HepG2 (cell line): Measurements from ENCODE around the gene MBLAC1. TPM values are rescaled to one million over a fixed set of nuclear protein-coding genes. Genes with fewer than 3 reads are reported as not detected.
A peak's percentile ranks its signal among the peaks of the same experiment; 100 is the strongest.

Experiments used
- AFF4 ChIP-seq: sonication (generic); formaldehyde crosslinking; IDR thresholded peaks from 2 replicates; pipeline ENCODE4 v1.4.0; 2020; ENCODE audit warnings: missing genetic modification reagents
- ARNTL ChIP-seq: sonication (generic); formaldehyde crosslinking; IDR thresholded peaks from 2 replicates; pipeline ENCODE4 v1.4.0; 2020; ENCODE audit warnings: mild to moderate bottlenecking, missing genetic modification reagents
- ELF4 ChIP-seq: sonication (generic); formaldehyde crosslinking; IDR thresholded peaks from 2 replicates; pipeline ENCODE4 v1.5.0; 2020; ENCODE audit warnings: missing genetic modification reagents, mild to moderate bottlenecking, moderate library complexity, borderline replicate concordance
- KDM6A ChIP-seq: IDR thresholded peaks from 2 replicates; pipeline ENCODE4 v1.6.1; 2016; ENCODE audit warnings: low read depth
- LBX2 ChIP-seq: sonication (generic); formaldehyde crosslinking; IDR thresholded peaks from 2 replicates; pipeline ENCODE4 v1.5.0; 2020; ENCODE audit warnings: missing genetic modification reagents, mild to moderate bottlenecking, borderline replicate concordance
- MEF2D ChIP-seq: sonication (generic); formaldehyde crosslinking; IDR thresholded peaks from 2 replicates; pipeline ENCODE4 v1.5.1; 2020; ENCODE audit warnings: mild to moderate bottlenecking, missing genetic modification reagents
- MYPOP ChIP-seq: sonication (generic); formaldehyde crosslinking; IDR thresholded peaks from 2 replicates; pipeline ENCODE4 v1.8.1; 2023; ENCODE audit warnings: mild to moderate bottlenecking, moderate library complexity, missing genetic modification reagents
- PBX3 ChIP-seq: sonication (generic); formaldehyde crosslinking; IDR thresholded peaks from 2 replicates; pipeline ENCODE4 v1.8.1; 2023; ENCODE audit warnings: missing genetic modification reagents, inconsistent platforms, borderline replicate concordance
- PHF8 ChIP-seq: sonication (generic); formaldehyde crosslinking; IDR thresholded peaks from 2 replicates; pipeline ENCODE4 v1.5.0; 2020; ENCODE audit warnings: missing genetic modification reagents
- POLR2AphosphoS5 ChIP-seq: IDR thresholded peaks from 2 replicates; pipeline ENCODE4 v1.6.1; 2012; ENCODE audit warnings: low read depth, low read length
- RXRA ChIP-seq: sonication (generic); formaldehyde crosslinking; IDR thresholded peaks from 2 replicates; pipeline ENCODE4 v1.5.1; 2020; ENCODE audit warnings: missing genetic modification reagents
- RXRB ChIP-seq: IDR thresholded peaks from 2 replicates; pipeline ENCODE4 v1.6.1; 2016; ENCODE audit warnings: borderline replicate concordance, missing genetic modification reagents, missing compliant biosample characterization
- SP140L ChIP-seq: sonication (generic); formaldehyde crosslinking; IDR thresholded peaks from 2 replicates; pipeline ENCODE4 v1.4.0; 2020; ENCODE audit warnings: missing genetic modification reagents, borderline replicate concordance
- SP2 ChIP-seq: sonication (generic); formaldehyde crosslinking; IDR thresholded peaks from 2 replicates; pipeline ENCODE4 v1.5.1; 2020; ENCODE audit warnings: mild to moderate bottlenecking, missing genetic modification reagents
- SRSF9 ChIP-seq: fragments of 200-400 bp; formaldehyde crosslinking; IDR thresholded peaks from 2 replicates; pipeline ENCODE4 v1.6.1; 2018; ENCODE audit warnings: borderline replicate concordance, mild to moderate bottlenecking, low read depth, low read length; ENCODE audit not compliant: insufficient read depth, poor library complexity, severe bottlenecking
- TCF7 ChIP-seq: sonication (generic); IDR thresholded peaks from 2 replicates; pipeline ENCODE4 v1.6.1; 2016; ENCODE audit warnings: antibody characterized with exemption, low read depth
- ZNF205 ChIP-seq: IDR thresholded peaks from 2 replicates; pipeline ENCODE4 v1.6.1; 2018; ENCODE audit warnings: missing biosample characterization, missing genetic modification reagents
- ZNF24 ChIP-seq: fragments of 450-650 bp; IDR thresholded peaks from 2 replicates; pipeline ENCODE4 v1.6.1; 2017; ENCODE audit warnings: antibody characterized with exemption, mild to moderate bottlenecking
- ZNF709 ChIP-seq: sonication (generic); formaldehyde crosslinking; IDR thresholded peaks from 2 replicates; pipeline ENCODE4 v1.5.0; 2020; ENCODE audit warnings: mild to moderate bottlenecking, missing genetic modification reagents
- ZNF770 ChIP-seq: sonication (generic); formaldehyde crosslinking; IDR thresholded peaks from 2 replicates; pipeline ENCODE4 v1.5.0; 2020; ENCODE audit warnings: mild to moderate bottlenecking, missing genetic modification reagents
- polyA plus RNA-seq, 8 experiments: library from polyadenylated mRNA; depleted of rRNA in 3 of 8; stranded (reverse) in 7 of 8; unstranded in 1 of 8; fragments of >200 nt; fragmentation: Illumina TruSeq in 4 of 8; extraction: Trizol in 4 of 8; gene quantifications; 2 replicates each; pipeline versions ENCODE4 v1.2.1 to v1.2.3, GENCODE V29; 2011 to 2016; ENCODE audit warnings: low read depth in 4 of 8, missing spikeins in 1 of 8, mixed read lengths in 1 of 8; ENCODE audit not compliant: insufficient read depth in 1 of 8
- total RNA-seq, 5 experiments: library from RNA; depleted of rRNA; stranded (reverse); fragments of >200 nt; fragmentation: Illumina TruSeq; extraction: Trizol; gene quantifications; 2 replicates each; pipeline ENCODE4 v1.2.3, GENCODE V29; 2016; ENCODE audit warnings: low read depth in 1 of 5

Gene MBLAC1
- total and polyA plus RNA-seq, 2 of the 13 experiments (the other 11 are each of a cell fraction or from before 2014, with no cell fraction given), result 0.79 to 2.1 TPM

- 0 out of 2 replicates have a peak, but pooled peaks have one; percentile 18 for TF ChIP-seq ELF4
- no peak for TF ChIP-seq TCF7
- 0 out of 2 replicates have a peak, but pooled peaks have one; percentile 31 for TF ChIP-seq ZNF770 (CRISPR knock-in tag)
- no peak for TF ChIP-seq SP140L (CRISPR knock-in tag)
- no peak for TF ChIP-seq SRSF9
- TF ChIP-seq PHF8 (CRISPR knock-in tag), result peak; percentile 83
- TF ChIP-seq RXRA (CRISPR knock-in tag), result peak; percentile 19; the same call in 1 of the 2 replicates
- no peak for TF ChIP-seq KDM6A (CRISPR knock-in tag)
- peak; percentile 76 for TF ChIP-seq POLR2AphosphoS5
- peak; percentile 32; the same call in 1 of the 2 replicates for TF ChIP-seq MYPOP (CRISPR knock-in tag)
- TF ChIP-seq RXRB (CRISPR knock-in tag), result 0 out of 2 replicates have a peak, but pooled peaks have one; percentile 32
- no peak for TF ChIP-seq LBX2 (CRISPR knock-in tag)
- no peak for TF ChIP-seq PBX3 (CRISPR knock-in tag)
- TF ChIP-seq SP2 (CRISPR knock-in tag), result peak; percentile 7; the same call in 1 of the 2 replicates
- 0 out of 2 replicates have a peak, but pooled peaks have one; percentile 10 for TF ChIP-seq ARNTL
- peak; percentile 46; the same call in 1 of the 2 replicates for TF ChIP-seq ZNF709 (CRISPR knock-in tag)
- TF ChIP-seq ZNF24, result peak; percentile 30; the same call in 1 of the 2 replicates
- no peak for TF ChIP-seq MEF2D
- peak; percentile 23; the same call in 1 of the 2 replicates for TF ChIP-seq ZNF205 (CRISPR knock-in tag)
- TF ChIP-seq AFF4 (CRISPR knock-in tag), result no peak
Observed at GRCh38 chr7:100158229-100159098, 31.7 kb downstream of the MBLAC1 start, which contains the start of gene TRAPPC14 (continued).
